ENCODE measurements around the gene FAM83B. TPM values are rescaled to one million over a fixed set of nuclear protein-coding genes. Genes with fewer than 3 reads are reported as not detected.

Gene FAM83B, protein sequence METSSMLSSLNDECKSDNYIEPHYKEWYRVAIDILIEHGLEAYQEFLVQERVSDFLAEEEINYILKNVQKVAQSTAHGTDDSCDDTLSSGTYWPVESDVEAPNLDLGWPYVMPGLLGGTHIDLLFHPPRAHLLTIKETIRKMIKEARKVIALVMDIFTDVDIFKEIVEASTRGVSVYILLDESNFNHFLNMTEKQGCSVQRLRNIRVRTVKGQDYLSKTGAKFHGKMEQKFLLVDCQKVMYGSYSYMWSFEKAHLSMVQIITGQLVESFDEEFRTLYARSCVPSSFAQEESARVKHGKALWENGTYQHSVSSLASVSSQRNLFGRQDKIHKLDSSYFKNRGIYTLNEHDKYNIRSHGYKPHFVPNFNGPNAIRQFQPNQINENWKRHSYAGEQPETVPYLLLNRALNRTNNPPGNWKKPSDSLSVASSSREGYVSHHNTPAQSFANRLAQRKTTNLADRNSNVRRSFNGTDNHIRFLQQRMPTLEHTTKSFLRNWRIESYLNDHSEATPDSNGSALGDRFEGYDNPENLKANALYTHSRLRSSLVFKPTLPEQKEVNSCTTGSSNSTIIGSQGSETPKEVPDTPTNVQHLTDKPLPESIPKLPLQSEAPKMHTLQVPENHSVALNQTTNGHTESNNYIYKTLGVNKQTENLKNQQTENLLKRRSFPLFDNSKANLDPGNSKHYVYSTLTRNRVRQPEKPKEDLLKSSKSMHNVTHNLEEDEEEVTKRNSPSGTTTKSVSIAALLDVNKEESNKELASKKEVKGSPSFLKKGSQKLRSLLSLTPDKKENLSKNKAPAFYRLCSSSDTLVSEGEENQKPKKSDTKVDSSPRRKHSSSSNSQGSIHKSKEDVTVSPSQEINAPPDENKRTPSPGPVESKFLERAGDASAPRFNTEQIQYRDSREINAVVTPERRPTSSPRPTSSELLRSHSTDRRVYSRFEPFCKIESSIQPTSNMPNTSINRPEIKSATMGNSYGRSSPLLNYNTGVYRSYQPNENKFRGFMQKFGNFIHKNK
- not detected in 2 replicates for total RNA-seq

GRCh38 chr6:54846243-54846856 is at the start of gene FAM83B:
Gene FAM83B (plus strand): TSS chr6:54846771. CDS start chr6:54870247, 23,476 bp downstream.

